Tibial artery (tissue), 4 donors: Measurements from ENCODE around the gene TMEM107.

Source experiments
- DNase-seq, 2 donors: peaks; one replicate each; pipeline ENCODE4 v3.0.0-alpha.2; 2019
- H3K27ac ChIP-seq, 2 donors: fragments of 200-600 bp; sonication (generic) in 1 of 2; 1 replicate in 1 of 2; 2 replicates in 1 of 2; pipeline ENCODE4 v1.5.1; 2018 to 2019; ENCODE audit warnings: mild to moderate bottlenecking in 1 of 2
- H3K27me3 ChIP-seq, 2 donors: fragments of 200-600 bp; sonication (generic) in 1 of 2; one replicate each; pipeline versions ENCODE4 v1.5.1 to v1.6.0; 2016 to 2019
- H3K36me3 ChIP-seq, 3 donors: fragments of 200-600 bp; sonication (generic) in 2 of 3; one replicate each; pipeline ENCODE4 v1.5.1; 2016 to 2019; ENCODE audit warnings: mild to moderate bottlenecking in 2 of 3
- H3K4me1 ChIP-seq, 4 donors: fragments of 200-600 bp; sonication (generic) in 2 of 4; 1 replicate in 3 of 4; 2 replicates in 1 of 4; pipeline ENCODE4 v1.5.1; 2016 to 2019
- H3K4me3 ChIP-seq, 2 donors: fragments of 200-600 bp; sonication (generic) in 1 of 2; 1 replicate in 1 of 2; 2 replicates in 1 of 2; pipeline ENCODE4 v1.5.1; 2018 to 2019; ENCODE audit warnings: mild to moderate bottlenecking in 2 of 2
- H3K9me3 ChIP-seq, 3 donors: fragments of 200-600 bp; sonication (generic) in 1 of 3; one replicate each; pipeline ENCODE4 v1.5.1; 2016 to 2019
- CTCF ChIP-seq, 2 experiments: fragments of 200-600 bp in 1 of 2; fragments of 450-650 bp in 1 of 2; IDR thresholded peaks; one replicate each; pipeline ENCODE4 v1.5.1; 2017 to 2019; ENCODE audit warnings: antibody characterized with exemption in 2 of 2, mild to moderate bottlenecking in 1 of 2, moderate library complexity in 1 of 2
- intact Hi-C: fragments of 100-400 bp; cut with DNase I; formaldehyde crosslinking; loops from one replicate; pipeline ENCODE4 v1.15.0; 2023; ENCODE audit warnings: low total_unique reads

Gene TMEM107

GRCh38 chr17:8150194-8151119 is 25.7 kb downstream of the TMEM107 start:
- H3K27ac ChIP-seq = peak overlapping the region; percentile 99 to 100
- H3K4me3 ChIP-seq = peak overlapping the region; percentile 86 to 91
- intact Hi-C loops = loop anchor here (10.0 kb wide), 1 partner anchor 306 kb away; no protein-coding TSS in a partner anchor
- H3K9me3 ChIP-seq = no peaks in the 10 kb centered on the region
- TF ChIP-seq CTCF (IDR thresholded peaks at IDR 0.05) = no peak
- DNase-seq = peak in 1 of 2 donors; percentile 75
- H3K27me3 ChIP-seq = no peaks in the 10 kb centered on the region
- H3K4me1 ChIP-seq = peaks cover 0 to 60% (median 43%) of the 10 kb centered on the region in 4 donors
- peaks cover 66 to 72% (median 71%) of the 10 kb centered on the region in 3 donors for H3K36me3 ChIP-seq

- peak overlapping the region in 1 of 2 donors; percentile 91 for H3K4me3 ChIP-seq
- H3K4me1 ChIP-seq = peaks cover 0 to 61% (median 43%) of the 10 kb centered on the region in 4 donors
- H3K9me3 ChIP-seq = no peaks in the 10 kb centered on the region
- no peaks in the 10 kb centered on the region for H3K27me3 ChIP-seq
- H3K27ac ChIP-seq = peak overlapping the region; percentile 99 to 100
- TF ChIP-seq CTCF (IDR thresholded peaks at IDR 0.05) = no peak
- peak in 1 of 2 donors; percentile 25 for DNase-seq
- H3K36me3 ChIP-seq = peaks cover 75 to 80% (median 76%) of the 10 kb centered on the region in 3 donors
- intact Hi-C loops = loop anchor here (10.0 kb wide), 1 partner anchor 305 kb away; no protein-coding TSS in a partner anchor
Observed at GRCh38 chr17:8149419-8150193, 26.6 kb downstream of the TMEM107 start.

GRCh38 chr17:8148560-8148959 is 27.6 kb downstream of the TMEM107 start:
- Histone ChIP-seq H3K27ac (peak overlapping the region; percentile 99 to 100), H3K4me3 (no peak overlapping the region), H3K27me3 (no peaks in the 10 kb centered on the region), H3K36me3 (peaks cover 85 to 91% (median 87%) of the 10 kb centered on the region in 3 donors), H3K4me1 (peaks cover 0 to 66% (median 47%) of the 10 kb centered on the region in 4 donors), H3K9me3 (no peaks in the 10 kb centered on the region)
- DNase-seq = no peak
- TF ChIP-seq CTCF (IDR thresholded peaks at IDR 0.05) = no peak
- intact Hi-C loops = no loop called here

- no peaks in the 10 kb centered on the region for H3K27me3 ChIP-seq
- TF ChIP-seq CTCF (IDR thresholded peaks at IDR 0.05) = no peak
- peaks cover 0 to 65% (median 40%) of the 10 kb centered on the region in 4 donors for H3K4me1 ChIP-seq
- H3K9me3 ChIP-seq = no peaks in the 10 kb centered on the region
- H3K36me3 ChIP-seq = peaks cover 87 to 93% (median 89%) of the 10 kb centered on the region in 3 donors
- no peak overlapping the region for H3K4me3 ChIP-seq
- DNase-seq = peak in 1 of 2 donors; percentile 18
- peak overlapping the region; percentile 99 to 100 for H3K27ac ChIP-seq
- intact Hi-C loops = no loop called here
Observed at GRCh38 chr17:8147805-8148404, 28.3 kb downstream of the TMEM107 start.

- no peak for TF ChIP-seq CTCF (IDR thresholded peaks at IDR 0.05)
- Histone ChIP-seq H3K27ac (peak overlapping the region; percentile 99 to 100), H3K4me1 (peaks cover 0 to 64% (median 38%) of the 10 kb centered on the region in 4 donors), H3K27me3 (no peaks in the 10 kb centered on the region), H3K36me3 (peaks cover 89 to 95% (median 94%) of the 10 kb centered on the region in 3 donors), H3K4me3 (no peak overlapping the region), H3K9me3 (no peaks in the 10 kb centered on the region)
- DNase-seq = no peak
- intact Hi-C loops = no loop called here
Observed at GRCh38 chr17:8147141-8147804, 28.9 kb downstream of the TMEM107 start.
